ENCODE measurements around the gene C5AR2.
A peak's percentile ranks its signal among the peaks of the same experiment; 100 is the strongest.
"Not testable (repeated sequence)": the region's sequence is repeated elsewhere in the genome, so short reads cannot be mapped to it uniquely, and the experiment has no call there.

The C5AR2 gene

DNA sequence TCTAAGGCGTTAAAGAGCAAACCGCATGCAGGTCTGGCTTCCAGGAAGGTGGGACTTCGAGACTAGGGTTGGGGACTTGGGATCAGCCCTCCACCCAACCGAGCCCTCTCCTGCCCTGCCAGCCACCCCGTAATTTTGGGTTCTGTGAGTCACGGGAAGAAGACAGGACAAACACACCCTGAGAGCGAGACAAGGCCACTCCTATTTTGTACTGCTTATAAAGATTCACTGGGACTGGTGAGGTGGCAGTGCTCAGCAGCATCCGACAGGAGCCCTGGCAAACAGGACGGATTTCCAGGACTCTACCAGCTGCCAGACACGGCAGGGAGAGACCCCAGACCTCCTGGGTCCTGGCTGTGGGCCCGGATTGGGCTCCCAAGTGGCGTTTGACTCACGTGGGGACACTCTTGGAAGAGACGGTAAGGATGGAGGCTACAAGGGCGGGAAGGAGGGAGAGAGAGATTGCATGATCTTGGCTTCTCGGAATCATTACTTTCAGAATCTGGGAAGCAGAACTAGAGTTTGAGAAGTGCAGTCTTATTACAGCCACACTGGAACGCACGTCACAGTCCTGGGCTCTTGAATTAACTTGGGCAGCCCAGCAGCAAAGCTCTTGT is at the start of gene C5AR2:
Gene C5AR2, plus strand, starts transcription at position 245 of the 617 bp plus-strand sequence. CDS start 8,625 bp downstream, outside the sequence.
- DNase-seq = no peak

GRCh38 chr19:47283405-47284059 is 48.4 kb upstream of the C5AR2 start:
- DNase-seq = no peak

DNA sequence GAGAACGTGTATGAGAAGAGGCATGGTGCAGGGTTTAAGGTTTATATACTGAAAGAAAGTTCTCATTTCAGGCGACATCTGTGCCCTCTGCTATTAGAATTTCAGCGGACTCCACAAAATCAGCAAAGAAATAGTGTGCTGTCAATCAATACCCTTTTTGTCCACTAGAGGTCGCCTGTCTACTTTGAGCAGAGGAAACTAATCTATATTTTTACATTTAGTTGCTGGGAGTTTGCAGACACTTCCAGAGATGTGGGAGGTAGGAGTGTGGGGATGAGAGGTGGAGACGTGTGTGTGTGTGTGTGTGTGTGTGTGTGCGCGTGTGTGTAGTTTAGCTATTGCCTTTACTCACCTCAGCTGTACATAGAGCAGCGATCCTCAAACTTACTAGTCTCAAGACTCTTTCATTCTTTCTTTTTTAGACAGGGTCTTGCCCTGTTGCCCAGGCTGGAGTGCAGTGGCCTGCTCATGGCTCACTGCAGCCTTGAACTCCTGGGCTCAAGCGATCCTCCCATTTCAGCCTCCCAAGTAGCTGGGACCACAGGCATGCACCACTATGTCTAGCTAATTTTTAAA is 47.6 kb upstream of the C5AR2 start:
- DNase-seq = peak; percentile 40

DNA sequence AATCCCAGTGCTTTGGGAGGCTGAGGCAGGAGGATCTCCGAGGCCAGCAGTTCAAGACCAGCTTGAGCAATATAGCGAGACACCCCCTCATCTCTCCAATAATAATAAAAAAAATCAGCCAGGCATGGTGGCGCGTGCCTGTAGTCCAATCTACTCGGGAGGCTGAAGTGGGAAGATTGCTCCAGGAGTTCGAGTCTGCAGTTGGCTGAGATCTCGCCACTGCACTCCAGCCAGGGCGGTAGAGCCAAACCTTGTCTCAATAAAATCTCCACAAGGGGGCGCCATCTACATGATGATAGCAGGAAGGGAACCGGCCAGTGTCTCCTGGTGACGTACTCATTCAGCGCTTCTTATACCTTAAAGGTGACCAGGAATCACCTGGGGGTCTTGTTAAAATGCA is 35.9 kb upstream of the C5AR2 start:
- DNase-seq = peak; percentile 48

- not testable (repeated sequence) for DNase-seq
Measured at GRCh38 chr19:47300867-47301266, 31.1 kb upstream of the C5AR2 start.

DNA sequence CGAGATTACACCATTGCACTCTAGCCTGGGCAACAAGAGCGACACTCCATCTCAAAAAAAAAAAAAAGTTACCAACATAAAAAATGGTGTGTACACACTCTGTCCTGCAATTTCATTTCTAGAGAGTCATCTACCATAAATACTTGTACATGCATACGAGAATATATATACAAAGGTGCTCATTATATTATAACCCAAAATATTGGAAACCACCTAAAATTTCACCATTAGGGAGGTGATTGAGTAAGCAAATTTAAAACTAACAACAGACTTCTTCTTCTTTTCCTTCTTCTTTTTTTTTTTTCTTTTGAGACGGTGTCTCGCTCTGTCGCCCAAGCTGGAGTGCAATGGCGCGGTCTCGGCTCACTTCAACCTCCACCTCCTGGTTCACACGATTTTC is 29.7 kb upstream of the C5AR2 start:
- no peak for DNase-seq

DNA sequence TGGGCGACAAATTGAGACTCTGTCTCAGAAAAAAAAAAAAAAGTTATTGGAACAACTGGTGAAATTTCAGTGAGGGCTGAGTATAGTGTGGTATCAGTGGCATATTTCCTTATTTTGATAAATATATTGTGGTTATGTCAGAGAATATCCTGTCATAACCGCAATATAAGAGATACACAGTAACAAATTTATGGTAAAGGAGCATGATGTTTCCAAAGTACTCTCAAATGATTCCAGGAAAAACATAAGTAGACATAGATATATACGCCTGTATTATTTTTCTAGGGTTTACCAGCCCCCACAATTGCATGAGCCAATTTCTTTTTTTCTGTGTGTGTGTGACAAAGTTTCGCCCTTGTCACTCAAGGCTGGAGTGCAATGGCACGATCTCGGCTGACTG is 28.0 kb upstream of the C5AR2 start:
- DNase-seq = no peak

DNA sequence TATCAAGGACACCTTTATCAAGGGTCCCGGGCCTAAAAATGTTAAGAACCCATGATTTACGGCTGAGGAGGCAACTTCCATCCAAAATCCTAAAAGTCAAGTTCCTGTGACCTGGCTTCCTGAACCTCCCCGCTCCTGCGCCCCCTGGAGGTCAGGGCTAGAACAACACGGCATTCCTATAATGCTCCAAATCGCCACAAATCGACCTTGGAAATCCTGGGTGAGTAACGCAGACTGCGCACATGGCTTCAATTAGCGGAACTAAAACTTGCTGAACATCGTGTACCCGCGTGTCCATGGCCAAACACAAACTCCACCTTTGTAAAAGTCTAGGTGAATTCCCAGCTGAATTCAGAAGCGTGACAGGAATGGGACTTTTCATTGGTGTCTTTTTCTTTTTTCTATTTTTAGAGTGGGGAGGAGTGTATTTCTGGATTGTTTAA is 26.6 kb upstream of the C5AR2 start:
- DNase-seq = peak; percentile 14

DNA sequence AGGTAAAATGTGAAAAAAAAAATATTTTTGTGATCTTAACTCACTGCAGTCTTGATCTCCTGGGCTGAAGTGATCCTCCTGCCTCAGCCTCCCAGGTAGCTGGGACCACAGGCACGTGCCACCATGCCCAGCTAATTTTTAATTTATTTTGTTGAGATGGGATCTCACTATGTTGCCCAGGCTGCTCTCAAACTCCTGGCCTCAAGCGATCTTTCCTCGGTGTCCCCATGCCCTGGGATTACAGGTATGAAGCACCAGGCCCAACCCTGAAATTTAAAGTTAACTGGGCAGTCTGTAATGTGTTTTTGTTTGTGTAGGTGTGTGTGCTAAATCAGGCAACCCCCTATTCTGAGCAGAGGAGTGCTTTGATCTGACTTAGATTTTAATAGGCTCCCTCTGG is 25.7 kb upstream of the C5AR2 start:
- DNase-seq = no peak

GRCh38 chr19:47309038-47309437 is 22.9 kb upstream of the C5AR2 start:
- no peak for DNase-seq

GRCh38 chr19:47309608-47310007 is 22.4 kb upstream of the C5AR2 start, which contains the start of gene C5AR1:
C5AR1 (plus strand) TSS chr19:47309861; CDS start chr19:47309896, 35 bp downstream.
- no peak for DNase-seq

DNA sequence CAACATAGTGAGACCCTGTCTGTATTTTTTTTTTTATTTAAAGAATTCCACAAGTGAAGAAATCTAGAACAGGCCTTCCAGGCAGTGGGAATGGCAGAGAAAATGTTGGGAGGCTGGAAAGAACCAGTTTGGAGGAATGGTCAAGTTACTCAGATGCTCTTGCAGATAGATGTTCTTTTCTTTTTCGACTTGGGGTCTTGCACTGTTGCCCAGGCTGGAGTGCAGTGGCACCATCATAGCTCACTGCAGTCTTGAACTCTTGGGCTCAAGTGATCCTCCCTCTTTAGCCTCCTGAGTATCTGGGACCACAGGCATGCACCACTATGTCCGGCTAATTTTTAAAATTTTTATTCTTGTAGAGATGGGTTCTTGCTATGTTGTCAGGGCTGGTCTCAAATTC is 21.7 kb upstream of the C5AR2 start:
- no peak for DNase-seq

DNA sequence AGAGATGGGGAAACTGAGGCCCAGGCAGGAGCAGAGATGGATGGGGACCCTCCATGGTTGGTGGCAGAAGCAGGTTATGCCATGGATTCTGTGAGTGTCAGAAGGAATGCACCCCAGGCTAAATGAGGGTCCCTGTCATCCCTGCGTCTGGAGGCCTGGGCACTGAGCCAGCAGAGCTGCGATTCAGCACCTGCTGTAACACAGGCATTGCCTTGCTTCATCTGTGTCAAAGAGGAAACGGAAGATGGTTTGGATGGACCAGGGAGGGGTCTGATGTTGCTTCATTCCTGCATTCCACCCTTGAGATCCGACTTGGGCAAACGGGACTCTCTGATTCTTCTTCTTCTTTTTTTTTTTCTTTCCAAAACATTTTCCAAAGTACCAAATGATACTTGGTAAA is 21.2 kb upstream of the C5AR2 start:
- DNase-seq = no peak

DNA sequence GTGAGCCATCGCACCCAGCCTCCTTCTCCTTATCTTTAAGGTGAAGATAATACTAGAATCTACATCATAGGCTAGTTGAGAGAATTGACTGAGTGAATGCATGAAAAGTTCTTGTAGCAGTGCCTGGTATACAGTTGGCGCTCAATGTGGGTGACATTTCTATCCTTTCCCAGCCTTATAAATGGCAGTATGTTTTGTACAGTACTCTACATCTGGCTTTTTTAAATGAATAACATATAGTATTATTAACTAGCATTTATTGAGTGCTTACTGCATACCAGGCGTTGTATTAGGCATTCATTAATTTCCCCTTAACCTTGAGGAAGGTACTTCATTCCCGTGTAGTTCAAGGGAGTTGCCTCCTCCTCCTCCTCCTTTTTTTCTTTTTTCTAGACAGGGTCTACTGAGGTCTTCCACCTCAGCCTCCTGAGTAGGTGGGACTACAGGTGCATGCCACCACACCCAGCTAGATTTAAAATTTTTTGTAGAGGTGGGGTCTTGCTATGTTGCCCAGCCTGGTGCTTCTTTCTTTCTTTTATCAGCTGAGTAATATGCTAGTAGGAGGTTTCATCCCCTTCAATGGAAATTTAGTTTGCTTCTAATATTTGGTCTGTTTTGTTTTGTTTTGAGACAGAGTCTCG is 19.5 kb upstream of the C5AR2 start:
- no peak for DNase-seq

DNA sequence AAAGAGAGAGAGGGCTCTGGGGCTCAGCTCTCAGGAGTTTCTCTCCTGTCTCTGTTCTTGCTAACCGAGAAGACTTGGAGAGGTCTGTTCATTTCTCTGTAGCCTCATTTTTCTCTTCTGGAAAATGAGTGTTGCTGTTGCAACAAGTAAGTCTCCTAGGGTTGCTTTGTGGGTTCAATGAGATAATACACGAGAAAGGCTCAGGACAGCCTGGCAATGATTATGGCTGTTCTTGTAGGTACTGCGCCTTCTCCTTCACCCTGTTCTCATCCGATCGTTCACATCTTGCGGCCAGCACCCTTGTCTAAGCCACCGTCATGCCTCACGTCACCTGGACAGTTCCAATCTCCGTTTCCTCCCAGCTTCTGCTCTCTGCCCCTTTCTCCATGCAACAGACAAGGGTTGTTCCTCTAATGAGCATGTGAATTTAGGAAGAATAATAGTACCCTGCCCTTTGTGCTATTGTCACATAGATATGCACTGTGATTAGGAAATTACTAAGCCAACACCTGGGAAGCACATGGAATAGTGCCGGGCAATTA is 18.1 kb upstream of the C5AR2 start:
- DNase-seq = no peak

DNA sequence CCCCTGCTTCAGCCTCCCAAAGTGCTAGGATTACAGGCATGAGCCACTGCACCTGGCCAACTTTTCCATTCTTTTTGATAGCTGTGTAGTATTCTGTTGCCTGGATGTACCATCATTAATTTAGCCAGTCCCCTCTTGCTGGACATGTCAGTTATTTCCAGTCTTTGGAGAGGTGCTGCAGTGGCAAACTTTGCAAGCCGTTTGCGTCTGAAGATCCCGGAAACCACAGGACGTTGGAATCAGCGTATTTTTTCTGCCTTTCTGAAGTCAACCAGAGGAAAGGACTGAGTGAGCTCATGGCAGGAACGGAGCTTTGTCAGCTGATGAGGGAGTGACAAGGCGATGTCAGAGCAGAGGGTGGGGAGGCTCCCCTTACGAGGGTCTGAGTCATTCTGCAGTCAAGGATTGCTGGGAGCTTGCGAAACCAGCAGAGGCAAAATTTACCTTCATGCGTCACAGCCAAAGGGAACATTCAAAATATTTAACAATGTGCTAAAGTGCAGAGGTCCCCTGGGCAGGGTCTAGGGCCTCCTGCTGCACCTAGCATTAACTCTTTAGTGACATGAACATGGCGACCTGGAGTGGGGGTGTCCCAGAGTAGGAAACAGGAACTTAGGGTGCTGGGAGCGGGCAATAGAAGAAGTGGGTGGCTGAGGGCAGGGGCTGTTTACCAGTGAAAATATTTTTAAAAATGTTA is 16.7 kb upstream of the C5AR2 start:
- DNase-seq = no peak

- no peak for DNase-seq
Measured at GRCh38 chr19:47316513-47316912, 15.5 kb upstream of the C5AR2 start.

DNA sequence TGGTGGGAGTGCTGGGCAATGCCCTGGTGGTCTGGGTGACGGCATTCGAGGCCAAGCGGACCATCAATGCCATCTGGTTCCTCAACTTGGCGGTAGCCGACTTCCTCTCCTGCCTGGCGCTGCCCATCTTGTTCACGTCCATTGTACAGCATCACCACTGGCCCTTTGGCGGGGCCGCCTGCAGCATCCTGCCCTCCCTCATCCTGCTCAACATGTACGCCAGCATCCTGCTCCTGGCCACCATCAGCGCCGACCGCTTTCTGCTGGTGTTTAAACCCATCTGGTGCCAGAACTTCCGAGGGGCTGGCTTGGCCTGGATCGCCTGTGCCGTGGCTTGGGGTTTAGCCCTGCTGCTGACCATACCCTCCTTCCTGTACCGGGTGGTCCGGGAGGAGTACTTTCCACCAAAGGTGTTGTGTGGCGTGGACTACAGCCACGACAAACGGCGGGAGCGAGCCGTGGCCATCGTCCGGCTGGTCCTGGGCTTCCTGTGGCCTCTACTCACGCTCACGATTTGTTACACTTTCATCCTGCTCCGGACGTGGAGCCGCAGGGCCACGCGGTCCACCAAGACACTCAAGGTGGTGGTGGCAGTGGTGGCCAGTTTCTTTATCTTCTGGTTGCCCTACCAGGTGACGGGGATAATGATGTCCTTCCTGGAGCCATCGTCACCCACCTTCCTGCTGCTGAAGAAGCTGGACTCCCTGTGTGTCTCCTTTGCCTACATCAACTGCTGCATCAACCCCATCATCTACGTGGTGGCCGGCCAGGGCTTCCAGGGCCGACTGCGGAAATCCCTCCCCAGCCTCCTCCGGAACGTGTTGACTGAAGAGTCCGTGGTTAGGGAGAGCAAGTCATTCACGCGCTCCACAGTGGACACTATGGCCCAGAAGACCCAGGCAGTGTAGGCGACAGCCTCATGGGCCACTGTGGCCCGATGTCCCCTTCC is 11.8 kb upstream of the C5AR2 start:
- DNase-seq = no peak

DNA sequence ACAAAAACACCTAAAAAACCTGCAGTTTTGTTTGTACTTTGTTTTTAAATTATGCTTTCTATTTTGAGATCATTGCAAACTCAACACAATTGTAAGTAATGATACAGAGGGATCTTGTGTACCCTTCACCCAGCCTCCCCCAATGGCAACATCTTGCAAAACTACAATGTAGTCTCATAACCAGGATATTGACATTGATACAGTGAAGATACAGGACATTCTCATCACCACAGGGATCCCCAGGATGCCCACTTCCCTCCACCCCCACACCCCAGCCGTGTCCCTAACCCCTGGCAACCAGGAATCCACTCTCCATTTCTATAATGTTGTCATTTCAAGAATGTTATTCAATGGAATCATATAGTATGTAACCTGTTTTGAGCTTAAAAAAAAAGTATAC is 10.3 kb upstream of the C5AR2 start:
- DNase-seq = no peak

DNA sequence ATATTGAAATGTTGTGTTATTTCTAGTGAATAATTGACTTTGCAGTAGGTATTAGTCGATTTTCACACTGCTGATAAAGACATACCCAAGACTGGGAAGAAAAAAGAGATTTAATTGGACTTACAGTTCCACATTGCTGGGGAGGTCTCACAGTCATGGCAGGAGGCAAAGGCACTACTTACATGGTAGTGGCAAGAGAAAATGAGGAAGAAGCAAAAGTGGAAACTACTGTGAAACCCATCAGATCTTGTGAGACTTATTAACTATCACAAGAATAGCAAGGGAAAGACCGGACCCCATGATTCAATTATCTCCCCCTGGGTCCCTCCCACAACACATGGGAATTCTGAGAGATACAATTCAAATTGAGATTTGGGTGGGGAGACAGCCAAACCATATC is 9.9 kb upstream of the C5AR2 start:
- DNase-seq = no peak

DNA sequence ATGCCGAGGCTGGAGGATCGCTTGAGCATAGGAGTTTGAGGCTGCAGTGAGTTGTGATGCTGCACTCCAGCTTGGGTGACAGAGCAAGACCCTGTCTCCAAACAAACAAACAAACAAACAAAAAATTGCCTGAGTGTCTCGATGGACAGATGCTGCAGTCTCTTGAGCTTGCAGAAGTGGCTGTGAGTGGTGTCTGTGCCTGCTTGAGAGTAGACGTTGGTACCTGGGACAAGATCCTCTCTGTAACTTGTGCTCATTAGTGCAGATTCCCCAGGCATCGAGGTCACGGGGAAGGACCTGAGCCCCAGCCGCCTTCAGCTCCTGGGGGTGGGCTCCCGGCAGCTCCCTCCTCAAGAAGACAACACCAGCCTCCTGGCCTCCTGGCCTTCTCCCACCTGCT is 8.6 kb upstream of the C5AR2 start:
- no peak for DNase-seq

- no peak for DNase-seq
Measured at GRCh38 chr19:47323872-47324271, 8.1 kb upstream of the C5AR2 start.
